Germinal center (tissue), 1 donor: ENCODE measurements around the gene ASPG.
A peak's percentile ranks its signal among the peaks of the same experiment; 100 is the strongest.
"Not testable (repeated sequence)": the region's sequence is repeated elsewhere in the genome, so short reads cannot be mapped to it uniquely, and the experiment has no call there.

Experiments
- DNase-seq: peaks from one replicate; pipeline ENCODE4 v3.0.0; 2012; ENCODE audit warnings: mixed read lengths, low spot score

ASPG gene

GRCh38 chr14:104147346-104148125 is 62.0 kb downstream of the ASPG start:
- DNase-seq, result no peak

GRCh38 chr14:104148433-104149277 is 63.2 kb downstream of the ASPG start:
- no peak for DNase-seq

- DNase-seq, result no peak
Measured at GRCh38 chr14:104149278-104149595, 63.7 kb downstream of the ASPG start.

- no peak for DNase-seq
Measured at GRCh38 chr14:104149617-104150135, 64.2 kb downstream of the ASPG start.

- peak; percentile 37 for DNase-seq
Measured at GRCh38 chr14:104150136-104151025, 64.9 kb downstream of the ASPG start.

- no peak for DNase-seq
Measured at GRCh38 chr14:104151026-104151381, 65.5 kb downstream of the ASPG start.

GRCh38 chr14:104151566-104152245 is 66.2 kb downstream of the ASPG start:
- no peak for DNase-seq

- no peak for DNase-seq
Measured at GRCh38 chr14:104152246-104152575, 66.7 kb downstream of the ASPG start.

- no peak for DNase-seq
Measured at GRCh38 chr14:104152686-104153393, 67.3 kb downstream of the ASPG start.

- DNase-seq, result not testable (repeated sequence)
Measured at GRCh38 chr14:104153394-104153755, 67.9 kb downstream of the ASPG start.

GRCh38 chr14:104154246-104154645 is 68.7 kb downstream of the ASPG start:
- DNase-seq, result no peak

- DNase-seq, result no peak
Measured at GRCh38 chr14:104155513-104155912, 70.0 kb downstream of the ASPG start.

GRCh38 chr14:104156142-104156541 is 70.6 kb downstream of the ASPG start:
- no peak for DNase-seq

- DNase-seq, result no peak
Measured at GRCh38 chr14:104157016-104157928, 71.8 kb downstream of the ASPG start.

- DNase-seq, result no peak
Measured at GRCh38 chr14:104158827-104159798, 73.6 kb downstream of the ASPG start.

- DNase-seq, result no peak
Measured at GRCh38 chr14:104159990-104160389, 74.5 kb downstream of the ASPG start.

GRCh38 chr14:104161602-104162367 is 76.3 kb downstream of the ASPG start:
- no peak for DNase-seq

- no peak for DNase-seq
Measured at GRCh38 chr14:104162495-104162894, 77.0 kb downstream of the ASPG start.
